HEK293 (cell line): Measurements from ENCODE around the gene FAM83C.

ENCODE experiments used
- CTCF ChIA-PET: fragments of 350-600 bp; formaldehyde crosslinking; extraction: SDS; loops from one replicate; lab custom pipeline; 2021; ENCODE audit warnings: antibody characterized with exemption; lab: Yijun Ruan, JAX
- POLR2A ChIA-PET: fragments of 300-600 bp; formaldehyde crosslinking; extraction: SDS; loops from one replicate; lab custom pipeline; 2020; ENCODE audit warnings: antibody characterized with exemption, inconsistent platforms; lab: Yijun Ruan, JAX
- H3K27ac ChIP-seq: fragments of 200-500 bp; sonication (Bioruptor generic); 2 replicates; pipeline ENCODE4 v1.5.1; 2014; ENCODE audit warnings: low read depth, low read length, control low read depth, inconsistent platforms; ENCODE audit errors: extremely low read depth
- H3K36me3 ChIP-seq, 2 experiments: fragments of 200-500 bp in 1 of 2; sonication (Bioruptor generic) in 1 of 2; 1 replicate in 1 of 2; 2 replicates in 1 of 2; pipeline ENCODE4 v1.5.1; 2014 to 2017; ENCODE audit warnings: inconsistent platforms in 2 of 2, low read length in 2 of 2; ENCODE audit not compliant: control insufficient read depth in 2 of 2, insufficient read depth in 1 of 2
- H3K4me1 ChIP-seq: fragments of 200-500 bp; sonication (Bioruptor generic); 2 replicates; pipeline ENCODE4 v1.5.1; 2014; ENCODE audit warnings: mild to moderate bottlenecking, low read length, inconsistent platforms; ENCODE audit not compliant: control insufficient read depth, insufficient read depth
- H3K4me3 ChIP-seq: 2 replicates; pipeline ENCODE4 v1.5.1; 2011; ENCODE audit warnings: low read depth, mild to moderate bottlenecking, control low read depth, low read length, moderate library complexity
- H3K9me3 ChIP-seq: fragments of 200-500 bp; sonication (Bioruptor generic); 2 replicates; pipeline ENCODE4 v1.5.1; 2014; ENCODE audit warnings: low read depth, low read length, inconsistent platforms; ENCODE audit not compliant: control insufficient read depth, insufficient read depth
- BCL11A ChIP-seq: fragments of 450-650 bp; formaldehyde crosslinking; IDR thresholded peaks from 2 replicates; pipeline ENCODE4 v1.5.1; 2016; ENCODE audit warnings: low read depth, missing biosample characterization, missing genetic modification characterization
- KLF1 ChIP-seq: fragments of 450-650 bp; formaldehyde crosslinking; IDR thresholded peaks from 2 replicates; pipeline ENCODE4 v1.5.1; 2016; ENCODE audit warnings: missing biosample characterization, missing genetic modification characterization
- MYNN ChIP-seq: fragments of 450-650 bp; formaldehyde crosslinking; IDR thresholded peaks from 2 replicates; pipeline ENCODE4 v1.5.1; 2016; ENCODE audit warnings: missing biosample characterization, missing genetic modification characterization, borderline replicate concordance
- OSR2 ChIP-seq: fragments of 450-650 bp; formaldehyde crosslinking; IDR thresholded peaks from 2 replicates; pipeline ENCODE4 v1.5.1; 2016; ENCODE audit warnings: missing biosample characterization, missing genetic modification characterization
- SP7 ChIP-seq: fragments of 450-650 bp; formaldehyde crosslinking; IDR thresholded peaks from 2 replicates; pipeline ENCODE4 v1.5.1; 2016; ENCODE audit warnings: missing biosample characterization, missing genetic modification characterization
- TSHZ1 ChIP-seq: fragments of 450-650 bp; formaldehyde crosslinking; IDR thresholded peaks from 2 replicates; pipeline ENCODE4 v1.5.1; 2016; ENCODE audit warnings: missing biosample characterization, missing genetic modification characterization, borderline replicate concordance
- ZEB2 ChIP-seq: fragments of 450-650 bp; formaldehyde crosslinking; IDR thresholded peaks from 2 replicates; pipeline ENCODE4 v1.5.1; 2016; ENCODE audit warnings: missing biosample characterization, missing genetic modification characterization
- ZNF133 ChIP-seq: fragments of 450-650 bp; formaldehyde crosslinking; IDR thresholded peaks from 2 replicates; pipeline ENCODE4 v1.5.1; 2016; ENCODE audit warnings: missing biosample characterization, missing genetic modification characterization
- ZNF140 ChIP-seq: fragments of 450-650 bp; formaldehyde crosslinking; IDR thresholded peaks from 2 replicates; pipeline ENCODE4 v1.5.1; 2016; ENCODE audit warnings: missing biosample characterization, missing genetic modification characterization
- ZNF23 ChIP-seq: fragments of 450-650 bp; formaldehyde crosslinking; IDR thresholded peaks from 2 replicates; pipeline ENCODE4 v1.5.1; 2016; ENCODE audit warnings: missing biosample characterization, missing genetic modification characterization, borderline replicate concordance
- ZNF24 ChIP-seq: fragments of 450-650 bp; formaldehyde crosslinking; IDR thresholded peaks from 2 replicates; pipeline ENCODE4 v1.5.1; 2016; ENCODE audit warnings: missing biosample characterization, missing genetic modification characterization
- ZNF292 ChIP-seq: fragments of 450-650 bp; formaldehyde crosslinking; IDR thresholded peaks from 2 replicates; pipeline ENCODE4 v1.5.1; 2016; ENCODE audit warnings: low read depth, missing biosample characterization, missing genetic modification characterization, borderline replicate concordance
- ZNF366 ChIP-seq: fragments of 450-650 bp; formaldehyde crosslinking; conservative IDR thresholded peaks from 2 replicates; pipeline ENCODE4 v1.5.1; 2016; ENCODE audit warnings: missing biosample characterization, missing genetic modification characterization
- ZNF501 ChIP-seq: fragments of 450-650 bp; formaldehyde crosslinking; IDR thresholded peaks from 2 replicates; pipeline ENCODE4 v1.5.1; 2016; ENCODE audit warnings: missing biosample characterization, missing genetic modification characterization
- ZNF510 ChIP-seq: fragments of 450-650 bp; formaldehyde crosslinking; IDR thresholded peaks from 2 replicates; pipeline ENCODE4 v1.5.1; 2018; ENCODE audit warnings: mild to moderate bottlenecking, missing genetic modification characterization, missing biosample characterization; ENCODE audit not compliant: insufficient replicate concordance
- ZNF558 ChIP-seq: fragments of 450-650 bp; formaldehyde crosslinking; IDR thresholded peaks from 2 replicates; pipeline ENCODE4 v1.5.1; 2016; ENCODE audit warnings: missing biosample characterization, missing genetic modification characterization
- ZNF585B ChIP-seq: fragments of 450-650 bp; formaldehyde crosslinking; IDR thresholded peaks from 2 replicates; pipeline ENCODE4 v1.5.1; 2016; ENCODE audit warnings: missing biosample characterization, missing genetic modification characterization
- ZNF600 ChIP-seq: fragments of 450-650 bp; formaldehyde crosslinking; IDR thresholded peaks from 2 replicates; pipeline ENCODE4 v1.5.1; 2016; ENCODE audit warnings: missing biosample characterization, missing genetic modification characterization
- ZNF621 ChIP-seq: fragments of 450-650 bp; formaldehyde crosslinking; IDR thresholded peaks from 2 replicates; pipeline ENCODE4 v1.5.1; 2017; ENCODE audit warnings: missing biosample characterization, missing genetic modification characterization
- ZNF626 ChIP-seq: fragments of 450-650 bp; sonication (Bioruptor Pico); formaldehyde crosslinking; IDR thresholded peaks from 2 replicates; pipeline ENCODE4 v1.5.1; 2018; ENCODE audit warnings: missing biosample characterization, missing genetic modification characterization, inconsistent platforms
- ZNF639 ChIP-seq: fragments of 450-650 bp; formaldehyde crosslinking; IDR thresholded peaks from 2 replicates; pipeline ENCODE4 v1.5.1; 2016; ENCODE audit warnings: missing biosample characterization, missing genetic modification characterization
- ZNF701 ChIP-seq: fragments of 450-650 bp; formaldehyde crosslinking; IDR thresholded peaks from 2 replicates; pipeline ENCODE4 v1.5.1; 2016; ENCODE audit warnings: missing biosample characterization, missing genetic modification characterization
- ZNF785 ChIP-seq: fragments of 450-650 bp; formaldehyde crosslinking; IDR thresholded peaks from 2 replicates; pipeline ENCODE4 v1.5.1; 2016; ENCODE audit warnings: missing biosample characterization, missing genetic modification characterization
- ZSCAN30 ChIP-seq: fragments of 450-650 bp; IDR thresholded peaks from 2 replicates; pipeline ENCODE4 v1.5.1; 2018; ENCODE audit warnings: missing biosample characterization, mild to moderate bottlenecking, missing genetic modification characterization, moderate library complexity
- ZSCAN5A ChIP-seq: fragments of 450-650 bp; formaldehyde crosslinking; IDR thresholded peaks from 2 replicates; pipeline ENCODE4 v1.5.1; 2016; ENCODE audit warnings: missing biosample characterization, missing genetic modification characterization

Gene FAM83C

DNA sequence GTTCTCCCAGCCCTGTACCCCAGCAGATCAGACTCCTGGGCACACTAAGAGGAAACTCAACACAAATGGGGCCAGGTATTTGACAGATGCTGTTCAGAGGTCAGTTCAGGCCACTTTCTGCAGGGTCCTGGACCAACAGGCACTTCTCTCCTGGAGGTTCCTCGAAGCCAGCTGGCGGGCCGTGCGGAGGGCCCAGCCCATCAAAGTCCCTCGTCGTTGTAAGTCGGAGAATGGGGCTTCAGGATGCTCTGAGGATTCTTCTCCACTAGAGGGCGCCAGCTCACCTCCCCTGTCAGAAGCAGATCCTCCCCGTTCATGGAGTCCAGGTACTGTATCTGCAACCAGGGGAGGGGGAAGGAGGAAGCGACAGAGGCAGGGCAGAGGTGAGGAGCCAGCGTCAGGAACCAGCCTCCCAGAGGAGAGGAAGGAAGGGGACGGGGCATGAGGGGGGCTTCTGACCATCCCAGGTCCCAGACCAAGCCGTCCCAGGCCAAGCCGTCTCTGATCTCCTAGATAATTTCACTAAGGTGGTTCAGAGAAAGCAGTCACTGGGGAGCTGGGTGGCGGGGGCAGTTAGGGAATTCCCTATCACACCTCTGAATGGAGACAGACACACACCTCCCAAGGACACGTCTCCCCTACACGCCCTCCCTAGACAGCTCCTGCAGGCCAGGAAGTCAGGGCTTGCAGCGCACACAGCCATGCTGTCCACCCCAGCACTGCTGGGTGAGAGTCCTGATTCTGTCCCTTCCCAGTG, 11.7 kb upstream of the FAM83C start (continued):
- TF ChIP-seq ZNF140 (tag by site-specific recombination), result no peak
- no peak for TF ChIP-seq TSHZ1 (tag by site-specific recombination)
- TF ChIP-seq ZNF23 (tag by site-specific recombination), result no peak
- TF ChIP-seq ZNF600 (tag by site-specific recombination), result 0 out of 2 replicates have a peak, but pooled peaks have one; percentile 35
- TF ChIP-seq ZNF785, result no peak
- TF ChIP-seq ZNF510 (tag by site-specific recombination), result no peak
- TF ChIP-seq ZNF701, result no peak
- no peak for TF ChIP-seq ZSCAN5A (tag by site-specific recombination)
- TF ChIP-seq ZNF558, result no peak
- no peak for TF ChIP-seq ZNF292 (tag by site-specific recombination)
- peak; percentile 55; the same call in 1 of the 2 replicates for TF ChIP-seq ZSCAN30 (tag by site-specific recombination)

- H3K36me3 ChIP-seq, result peaks cover 0 to 13% of the 10 kb centered on the region in 2 experiments; a peak in 1 of 3 replicates
- H3K4me3 ChIP-seq, result no peak overlapping the region
- H3K4me1 ChIP-seq, result no peaks in the 10 kb centered on the region; the same call in 1 of the 2 replicates
- H3K27ac ChIP-seq, result no peak overlapping the region
- no peak for TF ChIP-seq ZNF133 (tag by site-specific recombination)
- TF ChIP-seq ZNF626 (tag by site-specific recombination), result no peak
- no peaks in the 10 kb centered on the region for H3K9me3 ChIP-seq
- ChIA-PET POLR2A (interaction anchor here (1.4 kb wide), 1 partner anchor 25 kb away, joined by 5 read pairs; the partner anchor contains the start of gene MMP24OS), CTCF (interaction anchor here (0.5 to 13.7 kb wide), 28 partner anchors 9 to 964 kb away, joined by 3 to 236 read pairs (median 6); partner anchors contain the start of genes EIF6, GDF5 and MMP24OS)
Observed at GRCh38 chr20:35303382-35303734, 11.1 kb upstream of the FAM83C start.

DNA sequence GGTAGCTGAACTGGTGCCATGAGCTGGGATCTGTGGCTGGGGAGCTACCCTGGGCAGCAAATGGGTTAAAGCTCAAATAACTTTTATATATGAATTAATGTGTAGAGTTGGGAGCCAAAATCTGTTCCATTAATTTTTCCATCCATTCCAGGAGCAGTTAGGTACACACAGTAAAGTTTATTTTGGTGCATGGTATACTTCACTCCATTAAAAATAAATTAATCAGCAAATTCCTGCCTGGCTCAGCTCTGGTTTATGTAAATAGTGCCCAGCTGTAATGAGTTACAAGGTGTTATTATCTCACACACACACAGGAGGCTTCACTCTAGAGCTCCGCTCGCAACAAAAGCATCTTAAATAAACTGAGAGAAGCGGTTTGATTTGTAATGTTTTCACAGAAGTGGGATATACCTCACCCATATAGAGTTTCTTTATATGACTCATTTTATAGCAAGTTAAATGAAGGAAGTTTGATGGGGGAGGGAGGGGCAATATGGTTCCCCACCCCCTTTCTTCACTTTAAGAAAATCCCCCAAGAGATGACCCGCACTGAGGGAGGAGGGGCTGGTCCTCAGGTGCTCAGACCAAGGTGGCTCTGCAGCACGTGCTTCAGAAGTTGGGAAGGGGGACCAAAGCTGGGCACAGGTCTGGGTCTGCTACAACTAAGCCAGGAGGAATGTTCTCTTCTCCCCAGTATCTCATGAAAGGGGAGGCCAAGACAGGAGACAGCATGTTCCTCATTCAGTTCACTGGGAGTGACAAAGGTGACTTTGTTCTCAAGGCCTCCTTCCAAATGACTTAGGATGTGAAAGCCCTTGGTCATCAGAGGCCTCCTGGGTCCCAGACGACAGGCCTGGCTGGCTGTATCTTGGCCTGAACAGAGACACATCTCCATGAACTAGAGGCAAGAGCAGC, 10.5 kb upstream of the FAM83C start:
- no peaks in the 10 kb centered on the region for H3K9me3 ChIP-seq
- no peaks in the 10 kb centered on the region; the same call in 1 of the 2 replicates for H3K4me1 ChIP-seq
- ChIA-PET POLR2A (interaction anchor here (0.8 kb wide), 1 partner anchor 25 kb away, joined by 4 read pairs; the partner anchor contains the start of gene MMP24OS), CTCF (interaction anchor here (0.6 to 13.7 kb wide), 24 partner anchors 10 to 472 kb away, joined by 3 to 236 read pairs (median 6); partner anchors contain the start of genes EIF6, GDF5 and MMP24OS)
- H3K4me3 ChIP-seq, result no peak overlapping the region
- peaks cover 0 to 13% of the 10 kb centered on the region in 2 experiments; a peak in 1 of 3 replicates for H3K36me3 ChIP-seq
- H3K27ac ChIP-seq, result no peak overlapping the region
- 0 out of 2 replicates have a peak, but pooled peaks have one; percentile 13 for TF ChIP-seq ZNF366 (tag by site-specific recombination)
- TF ChIP-seq ZNF585B (tag by site-specific recombination), result no peak
- peak; percentile 23; the same call in 1 of the 2 replicates for TF ChIP-seq SP7
- 0 out of 2 replicates have a peak, but pooled peaks have one; percentile 30 for TF ChIP-seq ZNF24
- TF ChIP-seq KLF1, result peak; percentile 28; the same call in 1 of the 2 replicates
- no peak for TF ChIP-seq MYNN (tag by site-specific recombination)
- 0 out of 2 replicates have a peak, but pooled peaks have one; percentile 41 for TF ChIP-seq ZEB2 (tag by site-specific recombination)
- TF ChIP-seq ZNF621 (tag by site-specific recombination), result no peak
- TF ChIP-seq OSR2 (tag by site-specific recombination), result 0 out of 2 replicates have a peak, but pooled peaks have one; percentile 14
- no peak for TF ChIP-seq ZNF626 (tag by site-specific recombination)
- TF ChIP-seq BCL11A (tag by site-specific recombination), result 0 out of 2 replicates have a peak, but pooled peaks have one; percentile 25
- TF ChIP-seq ZNF501 (tag by site-specific recombination), result no peak
- no peak for TF ChIP-seq ZNF639 (tag by site-specific recombination)
